HG03095 (cell line): Measurements from ENCODE around the gene BIRC5.
"Not testable (repeated sequence)": the region's sequence is repeated elsewhere in the genome, so short reads cannot be mapped to it uniquely, and the experiment has no call there.

Experiments used
- ATAC-seq: cut with Tn5 transposase; IDR thresholded peaks from one replicate; pipeline ENCODE4 v1.9.1; 2021; ENCODE audit warnings: moderate library complexity; ENCODE audit not compliant: unreplicated experiment

Gene BIRC5

DNA sequence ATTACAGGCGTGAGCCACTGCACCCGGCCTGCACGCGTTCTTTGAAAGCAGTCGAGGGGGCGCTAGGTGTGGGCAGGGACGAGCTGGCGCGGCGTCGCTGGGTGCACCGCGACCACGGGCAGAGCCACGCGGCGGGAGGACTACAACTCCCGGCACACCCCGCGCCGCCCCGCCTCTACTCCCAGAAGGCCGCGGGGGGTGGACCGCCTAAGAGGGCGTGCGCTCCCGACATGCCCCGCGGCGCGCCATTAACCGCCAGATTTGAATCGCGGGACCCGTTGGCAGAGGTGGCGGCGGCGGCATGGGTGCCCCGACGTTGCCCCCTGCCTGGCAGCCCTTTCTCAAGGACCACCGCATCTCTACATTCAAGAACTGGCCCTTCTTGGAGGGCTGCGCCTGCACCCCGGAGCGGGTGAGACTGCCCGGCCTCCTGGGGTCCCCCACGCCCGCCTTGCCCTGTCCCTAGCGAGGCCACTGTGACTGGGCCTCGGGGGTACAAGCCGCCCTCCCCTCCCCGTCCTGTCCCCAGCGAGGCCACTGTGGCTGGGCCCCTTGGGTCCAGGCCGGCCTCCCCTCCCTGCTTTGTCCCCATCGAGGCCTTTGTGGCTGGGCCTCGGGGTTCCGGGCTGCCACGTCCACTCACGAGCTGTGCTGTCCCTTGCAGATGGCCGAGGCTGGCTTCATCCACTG is at the start of gene BIRC5:
Gene BIRC5, plus strand, starts transcription at position 238 of the 690 bp plus-strand sequence. Its CDS starts 64 bp downstream, at position 302.
- ATAC-seq: peak; percentile 82

DNA sequence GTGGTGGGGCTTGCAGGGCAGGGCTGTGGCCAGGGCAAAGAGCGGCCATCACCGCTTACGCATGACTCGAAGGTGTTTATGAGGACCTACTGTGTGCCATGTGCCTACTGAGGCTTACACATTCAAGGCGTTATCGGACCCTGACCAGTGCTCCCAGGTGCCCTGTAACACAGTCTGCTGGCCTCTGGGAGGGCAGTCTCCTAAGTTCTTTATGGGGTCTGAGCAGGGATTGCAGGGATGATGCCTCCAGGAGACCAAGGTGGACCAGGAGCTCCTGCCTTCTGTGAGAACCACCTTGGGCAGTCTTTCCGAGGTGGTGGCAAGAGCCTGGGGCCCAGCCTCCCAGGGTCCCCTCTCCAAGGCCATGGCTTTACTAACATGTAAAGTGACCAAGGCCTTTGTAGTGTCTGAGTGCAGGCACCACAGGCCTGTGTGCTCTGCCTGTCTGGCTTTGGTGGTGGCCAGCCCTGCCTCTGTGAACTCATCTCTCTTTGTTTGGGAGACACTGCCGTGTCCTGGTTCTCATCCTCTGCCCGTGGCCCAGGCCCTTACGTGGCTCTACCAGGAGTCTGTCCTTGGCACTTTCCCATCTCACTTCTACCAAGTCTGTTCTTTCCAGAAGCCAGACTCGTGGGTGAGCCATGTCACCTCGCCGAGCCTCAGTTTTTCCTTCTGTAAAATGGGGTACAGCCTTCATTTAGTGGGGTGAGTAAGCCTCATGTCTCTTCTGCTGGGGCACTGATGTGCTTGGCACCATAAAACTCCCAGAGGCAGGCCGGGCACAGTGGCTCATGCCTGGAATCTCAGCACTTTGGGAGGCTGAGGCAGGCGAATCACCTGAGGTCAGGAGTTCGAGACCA is 49.1 kb upstream of the BIRC5 start:
- ATAC-seq: no peak

DNA sequence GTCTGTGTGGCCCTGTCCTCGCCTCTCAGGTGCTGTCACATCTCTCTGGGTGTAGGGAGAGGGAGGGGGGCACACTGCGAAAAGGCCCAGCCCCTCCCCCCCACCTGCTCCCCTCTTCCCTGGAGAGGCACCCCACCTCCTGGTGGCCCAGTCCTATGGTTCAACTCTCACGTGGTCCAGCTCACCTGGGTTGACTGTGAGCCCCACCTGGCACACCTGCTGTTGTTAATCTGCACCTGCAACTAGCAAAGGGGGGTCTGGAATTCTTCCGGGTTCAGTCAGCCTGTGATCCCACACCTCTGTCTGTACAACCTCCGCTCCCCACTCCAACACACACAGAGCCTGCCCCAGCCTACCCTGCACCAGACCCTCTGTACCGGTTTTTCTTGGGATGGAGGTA is 47.6 kb upstream of the BIRC5 start:
- ATAC-seq: no peak

DNA sequence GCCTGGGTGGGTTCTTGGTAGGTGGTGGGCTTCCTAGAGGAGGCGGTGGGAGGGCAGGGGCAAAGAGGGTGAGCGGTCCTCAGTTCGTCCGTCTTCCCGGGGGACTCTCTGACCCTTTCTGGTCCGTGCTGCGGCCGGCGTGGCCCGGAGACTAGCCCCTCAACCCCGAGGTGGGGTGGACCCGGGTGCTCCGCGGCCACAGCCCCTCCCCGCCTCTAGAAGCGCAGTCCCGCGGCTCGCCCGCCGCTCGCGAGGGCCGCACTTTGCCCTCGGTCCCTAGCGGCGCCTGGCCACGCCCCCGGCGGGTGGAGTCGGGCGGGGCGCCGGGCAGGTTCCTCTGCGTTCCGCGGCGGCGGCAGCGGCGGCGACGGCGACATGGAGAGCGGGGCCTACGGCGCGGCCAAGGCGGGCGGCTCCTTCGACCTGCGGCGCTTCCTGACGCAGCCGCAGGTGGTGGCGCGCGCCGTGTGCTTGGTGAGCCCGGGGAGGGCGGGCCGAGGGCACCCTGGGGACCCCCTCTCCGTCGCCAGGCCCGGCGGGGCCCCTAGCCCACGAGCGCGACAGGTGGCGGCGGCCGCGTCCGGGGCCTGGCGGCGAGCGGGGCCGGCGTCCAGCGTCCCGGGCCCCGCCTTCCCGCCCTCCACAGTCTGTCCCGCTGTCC is 45.7 kb upstream of the BIRC5 start, which contains the start of gene SYNGR2:
Gene SYNGR2, plus strand, starts transcription at position 340 of the 661 bp plus-strand sequence. Its CDS starts 36 bp downstream, at position 376.
- ATAC-seq: no peak

DNA sequence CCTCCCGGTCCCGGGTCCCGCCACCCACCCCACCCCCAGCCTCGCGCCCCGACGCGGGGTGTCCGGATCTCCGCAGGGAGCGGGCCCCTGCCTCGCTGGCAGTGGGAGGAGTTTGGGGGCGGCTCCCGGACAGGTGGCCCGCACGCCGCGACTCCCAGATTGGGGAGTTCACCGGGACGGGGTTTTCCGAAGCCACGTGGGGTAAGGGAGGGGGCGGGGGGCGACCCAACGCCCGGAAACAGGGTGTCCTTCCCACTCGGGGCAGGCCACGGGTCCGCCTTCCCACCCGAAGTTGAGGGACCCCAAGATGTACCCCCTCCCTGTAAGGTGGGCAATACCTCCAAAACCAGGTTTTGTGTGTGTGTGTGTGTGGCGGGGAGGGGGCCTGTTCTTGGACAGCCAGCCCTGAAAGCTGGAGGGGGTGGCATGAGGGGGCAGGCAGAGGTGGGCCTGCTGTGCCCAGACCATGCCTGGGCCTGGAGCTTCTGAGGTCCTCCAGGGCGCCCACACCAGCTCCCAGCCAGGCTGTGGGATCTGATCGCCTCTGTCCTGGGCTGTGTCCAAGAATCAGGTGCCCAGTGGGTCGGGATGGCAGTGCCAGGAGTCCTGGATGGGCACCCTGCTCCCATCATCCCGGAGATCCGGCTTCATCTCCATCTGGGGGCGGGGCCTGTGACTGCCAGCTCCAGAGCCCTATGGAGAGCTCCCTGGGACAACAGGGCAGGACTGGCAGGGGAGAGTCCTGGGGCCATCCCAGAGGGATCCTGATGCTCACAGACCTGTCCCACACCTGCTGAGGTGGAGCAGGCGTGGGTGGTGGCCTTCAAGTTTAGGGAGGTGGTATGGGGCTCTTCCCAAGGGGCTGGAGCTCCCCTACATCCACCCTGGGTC is 44.9 kb upstream of the BIRC5 start:
- ATAC-seq: no peak

DNA sequence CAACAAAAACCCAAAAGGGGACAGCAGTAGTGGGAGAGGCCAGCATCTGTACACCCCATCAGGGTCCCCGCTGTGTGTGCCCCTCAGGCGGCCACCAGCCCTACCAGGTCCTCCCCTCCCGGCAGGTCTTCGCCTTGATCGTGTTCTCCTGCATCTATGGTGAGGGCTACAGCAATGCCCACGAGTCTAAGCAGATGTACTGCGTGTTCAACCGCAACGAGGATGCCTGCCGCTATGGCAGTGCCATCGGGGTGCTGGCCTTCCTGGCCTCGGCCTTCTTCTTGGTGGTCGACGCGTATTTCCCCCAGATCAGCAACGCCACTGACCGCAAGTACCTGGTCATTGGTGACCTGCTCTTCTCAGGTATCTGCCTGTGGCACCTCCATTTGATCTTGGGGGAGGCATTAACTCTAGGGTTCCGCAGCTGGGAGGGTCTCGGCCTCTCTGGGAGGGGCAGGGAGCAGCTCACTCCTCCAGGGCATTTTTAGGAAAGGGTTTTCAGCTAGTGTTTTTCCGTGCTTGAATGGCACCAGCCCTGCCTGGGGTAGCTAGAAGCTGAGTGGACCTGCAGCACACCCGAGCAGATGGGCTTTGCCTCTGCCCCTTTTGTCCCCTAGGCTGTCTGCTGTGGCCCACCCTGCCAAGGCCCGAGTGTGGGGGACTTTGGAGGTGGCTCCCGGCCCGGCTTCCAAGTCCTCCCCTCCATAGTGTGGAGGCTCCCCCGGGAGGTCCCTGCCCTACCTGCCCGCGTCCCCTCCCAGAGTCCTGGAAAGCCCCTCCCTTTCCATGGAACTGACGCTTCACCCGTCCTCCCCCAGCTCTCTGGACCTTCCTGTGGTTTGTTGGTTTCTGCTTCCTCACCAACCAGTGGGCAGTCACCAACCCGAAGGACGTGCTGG is 43.1 kb upstream of the BIRC5 start:
- no peak for ATAC-seq

DNA sequence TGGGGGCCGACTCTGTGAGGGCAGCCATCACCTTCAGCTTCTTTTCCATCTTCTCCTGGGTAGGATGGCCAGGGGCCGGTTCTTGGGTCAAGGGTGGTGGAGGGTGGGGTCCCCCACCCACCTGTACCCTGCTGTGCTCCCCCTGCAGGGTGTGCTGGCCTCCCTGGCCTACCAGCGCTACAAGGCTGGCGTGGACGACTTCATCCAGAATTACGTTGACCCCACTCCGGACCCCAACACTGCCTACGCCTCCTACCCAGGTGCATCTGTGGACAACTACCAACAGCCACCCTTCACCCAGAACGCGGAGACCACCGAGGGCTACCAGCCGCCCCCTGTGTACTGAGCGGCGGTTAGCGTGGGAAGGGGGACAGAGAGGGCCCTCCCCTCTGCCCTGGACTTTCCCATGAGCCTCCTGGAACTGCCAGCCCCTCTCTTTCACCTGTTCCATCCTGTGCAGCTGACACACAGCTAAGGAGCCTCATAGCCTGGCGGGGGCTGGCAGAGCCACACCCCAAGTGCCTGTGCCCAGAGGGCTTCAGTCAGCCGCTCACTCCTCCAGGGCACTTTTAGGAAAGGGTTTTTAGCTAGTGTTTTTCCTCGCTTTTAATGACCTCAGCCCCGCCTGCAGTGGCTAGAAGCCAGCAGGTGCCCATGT is 42.3 kb upstream of the BIRC5 start:
- ATAC-seq: not testable (repeated sequence)

DNA sequence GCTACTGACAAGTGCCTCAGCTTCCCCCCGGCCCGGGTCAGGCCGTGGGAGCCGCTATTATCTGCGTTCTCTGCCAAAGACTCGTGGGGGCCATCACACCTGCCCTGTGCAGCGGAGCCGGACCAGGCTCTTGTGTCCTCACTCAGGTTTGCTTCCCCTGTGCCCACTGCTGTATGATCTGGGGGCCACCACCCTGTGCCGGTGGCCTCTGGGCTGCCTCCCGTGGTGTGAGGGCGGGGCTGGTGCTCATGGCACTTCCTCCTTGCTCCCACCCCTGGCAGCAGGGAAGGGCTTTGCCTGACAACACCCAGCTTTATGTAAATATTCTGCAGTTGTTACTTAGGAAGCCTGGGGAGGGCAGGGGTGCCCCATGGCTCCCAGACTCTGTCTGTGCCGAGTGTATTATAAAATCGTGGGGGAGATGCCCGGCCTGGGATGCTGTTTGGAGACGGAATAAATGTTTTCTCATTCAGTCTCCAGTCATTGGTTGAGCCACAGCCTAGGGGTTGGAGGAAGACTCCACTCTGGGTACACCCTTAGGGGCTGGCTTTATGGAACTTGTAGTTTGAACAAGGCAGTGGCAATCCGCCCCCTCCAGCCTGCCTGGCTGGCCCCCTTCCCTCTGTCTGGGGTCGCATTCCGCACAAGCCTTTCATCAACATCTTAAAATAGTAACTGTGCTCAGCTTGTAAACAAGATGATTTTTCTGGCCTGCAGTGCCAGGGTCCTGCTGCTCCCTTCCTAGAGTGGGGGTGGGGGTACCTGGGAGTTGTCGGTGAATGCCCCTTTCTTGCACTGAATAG is 41.6 kb upstream of the BIRC5 start:
- ATAC-seq: no peak

DNA sequence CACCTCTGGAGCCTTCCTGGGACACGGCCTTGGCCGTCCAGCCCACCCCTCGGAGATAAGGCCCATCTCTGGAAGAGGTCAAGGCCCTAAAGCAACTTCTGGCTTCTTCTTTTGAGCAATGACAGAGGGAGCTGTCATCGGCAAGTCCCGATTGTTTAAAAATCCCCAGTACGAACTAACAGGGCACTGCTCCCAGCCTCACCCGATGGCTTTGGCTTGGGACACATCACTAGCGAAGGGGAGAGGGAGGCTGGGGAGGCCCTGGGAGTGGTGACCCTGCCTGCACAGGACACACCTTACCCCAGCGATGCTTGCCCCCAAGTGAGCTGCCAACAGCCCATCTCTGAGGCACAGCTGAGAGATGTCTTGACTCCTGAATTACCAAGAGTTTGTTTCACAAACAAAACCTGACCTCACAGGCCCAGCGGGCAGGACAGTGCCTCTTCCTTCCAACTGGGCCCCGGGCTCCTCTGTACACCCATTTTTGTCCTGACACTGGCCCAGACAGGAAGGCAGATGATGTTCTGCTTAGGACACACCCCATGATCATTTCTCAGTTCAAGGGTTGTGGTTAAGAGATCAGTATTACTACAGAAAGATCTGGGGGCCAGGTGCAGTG is 40.8 kb upstream of the BIRC5 start:
- ATAC-seq: peak; percentile 31

DNA sequence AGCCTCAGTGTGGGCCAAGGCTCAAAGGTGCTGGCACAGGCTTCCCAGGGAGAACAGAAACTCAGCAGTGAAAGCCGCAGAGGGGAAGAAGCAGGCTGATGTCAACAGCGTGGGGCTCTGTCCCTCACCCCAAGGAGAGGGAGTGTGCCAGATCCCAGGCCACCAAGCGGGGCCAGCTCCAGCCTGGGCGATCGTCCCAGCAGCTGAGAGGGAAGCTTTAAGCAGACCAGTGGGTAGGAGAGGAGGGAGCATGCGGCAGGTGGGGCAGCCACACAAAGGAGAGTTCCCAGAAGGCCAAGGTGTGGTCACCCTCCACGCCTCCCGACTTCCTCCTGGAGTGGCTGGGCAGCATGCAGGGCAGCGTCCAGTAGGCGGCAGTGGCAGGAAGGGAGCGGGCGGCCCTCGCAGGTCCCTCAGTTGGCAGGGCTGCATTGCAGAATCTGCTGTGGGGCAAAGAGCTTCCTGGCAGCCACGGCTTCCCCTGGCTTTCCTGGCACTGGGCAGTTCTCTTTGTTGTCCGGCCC is 39.6 kb upstream of the BIRC5 start:
- no peak for ATAC-seq

DNA sequence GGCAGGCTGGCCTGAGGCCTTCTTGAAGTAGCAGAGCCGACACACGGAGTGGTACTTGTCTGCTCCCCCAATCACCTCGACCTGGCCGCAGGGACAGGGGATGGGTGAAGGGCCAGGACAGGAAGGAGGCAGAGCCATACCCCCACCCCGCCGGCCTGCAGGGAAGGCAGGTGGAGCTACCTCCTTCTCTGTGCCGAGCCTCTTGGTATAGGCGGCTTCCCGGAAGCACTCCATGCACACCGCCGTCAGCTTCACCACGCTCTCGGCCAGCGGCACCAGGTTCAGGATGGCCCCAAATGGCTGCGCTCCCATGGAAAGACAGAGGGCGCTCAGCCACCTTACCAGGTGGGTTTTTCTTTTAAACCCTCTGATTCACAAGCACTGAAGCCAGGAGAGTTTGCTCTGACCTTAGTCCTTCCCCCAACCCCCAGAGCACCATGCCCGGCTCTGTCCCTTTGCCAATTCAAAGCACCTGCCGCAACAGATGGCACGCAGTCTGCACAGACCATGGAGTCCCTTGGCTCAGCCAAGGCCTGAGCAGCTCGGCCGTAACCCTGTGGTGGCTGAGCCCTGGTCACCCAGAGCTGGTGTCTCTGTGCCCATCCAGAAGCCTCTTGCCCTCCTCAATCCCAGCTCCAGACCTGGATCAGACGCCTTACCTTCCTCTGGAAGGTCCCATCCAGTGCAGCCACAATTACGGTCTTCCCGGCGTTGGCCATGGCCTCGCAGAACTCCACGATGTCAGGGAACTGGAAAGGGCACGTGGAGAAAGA is 39.0 kb upstream of the BIRC5 start:
- ATAC-seq: no peak

DNA sequence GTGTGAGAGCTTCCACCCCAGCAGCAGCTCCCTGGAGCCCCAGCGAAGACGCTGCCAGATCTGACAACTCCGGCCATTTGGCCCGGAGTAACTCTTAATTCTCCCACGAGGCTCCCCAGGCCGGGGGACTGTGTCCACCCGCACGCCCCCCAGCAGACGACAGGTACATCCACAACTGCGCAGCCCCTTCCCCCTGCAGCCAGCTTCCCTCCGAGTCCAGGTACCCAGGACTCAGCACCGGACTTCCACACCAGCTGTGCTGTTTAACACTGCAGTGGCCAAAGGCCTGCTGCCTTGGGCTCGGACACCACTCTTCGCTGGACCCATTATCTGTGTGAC is 38.4 kb upstream of the BIRC5 start:
- ATAC-seq: no peak

DNA sequence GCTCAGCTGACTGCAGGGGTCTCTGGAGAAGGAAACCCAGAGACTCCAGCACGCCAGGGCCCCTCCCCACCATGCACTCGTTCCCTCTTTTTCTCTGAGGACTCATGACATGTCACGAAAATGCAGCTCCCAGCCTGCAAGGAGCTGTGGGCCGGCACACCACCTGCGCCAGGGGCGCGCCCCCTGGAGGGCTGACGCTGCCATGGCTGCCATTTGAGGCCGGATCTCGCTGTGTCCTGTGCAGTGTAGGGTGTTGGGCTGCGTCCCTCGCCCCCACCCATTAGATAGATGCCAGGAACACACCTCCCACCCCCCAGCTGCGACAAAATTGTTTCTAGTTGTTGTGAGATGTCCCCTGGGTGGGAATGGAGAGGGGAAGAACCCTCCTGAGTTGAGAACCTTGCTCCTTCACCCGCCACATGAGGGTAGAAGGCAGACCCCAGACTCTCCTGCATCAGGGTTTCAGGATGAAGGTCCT is 37.5 kb upstream of the BIRC5 start:
- no peak for ATAC-seq

DNA sequence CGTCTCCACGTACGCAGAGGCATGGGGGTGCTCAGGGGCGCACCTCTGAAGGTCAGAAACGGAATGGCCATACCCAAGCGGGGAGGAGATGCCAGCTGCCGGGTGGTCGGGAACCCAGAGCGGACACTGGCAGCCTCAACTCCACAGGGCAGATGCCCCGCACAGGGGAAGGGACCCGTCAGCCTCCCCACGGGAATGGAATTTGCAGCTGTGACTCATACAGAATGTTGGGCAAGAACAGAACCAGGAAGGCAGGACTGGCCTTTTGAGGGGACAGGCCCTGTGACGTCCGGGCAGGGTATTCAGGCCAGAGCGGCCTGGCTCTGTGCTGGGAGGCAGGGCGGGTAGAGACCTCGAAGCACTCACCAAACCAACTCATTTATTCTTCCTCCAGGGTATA is 34.7 kb upstream of the BIRC5 start:
- no peak for ATAC-seq

DNA sequence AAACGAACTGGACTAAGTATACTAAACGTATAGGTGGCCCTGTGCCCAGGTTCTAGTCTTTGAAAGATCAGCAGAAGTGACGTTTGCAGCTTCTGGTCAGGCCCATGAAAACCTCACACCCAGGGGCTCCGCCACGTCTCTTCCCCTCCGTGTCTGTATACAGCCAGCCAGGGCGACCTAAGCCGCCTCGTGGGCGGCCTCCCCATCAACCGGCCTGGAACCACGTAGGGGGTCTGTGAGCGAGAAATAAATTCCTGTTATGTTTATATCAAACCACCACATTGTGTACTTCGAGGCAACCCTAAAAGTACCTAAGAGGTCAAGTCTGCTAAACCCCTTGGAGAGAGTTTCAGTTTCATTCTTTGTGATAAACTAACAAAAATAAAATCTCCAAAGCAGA is 34.0 kb upstream of the BIRC5 start:
- no peak for ATAC-seq

DNA sequence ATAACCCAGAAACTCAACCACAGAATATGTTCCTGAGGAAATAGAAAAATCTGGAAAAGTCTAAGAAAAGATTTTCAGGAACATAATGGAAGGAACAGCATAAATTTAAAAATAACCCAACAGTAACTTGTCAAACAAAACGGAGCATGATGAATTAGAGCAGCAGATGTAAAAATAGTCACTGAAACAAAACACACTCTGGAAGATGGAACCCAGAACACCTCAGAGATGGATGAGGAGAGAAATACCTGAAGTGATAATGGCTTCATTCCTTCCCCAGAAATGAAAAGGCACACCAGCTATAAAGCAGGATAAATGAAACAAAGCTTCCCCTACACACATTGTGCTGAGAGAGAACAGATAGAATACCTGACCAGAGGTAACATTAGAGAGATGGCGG is 33.5 kb upstream of the BIRC5 start:
- ATAC-seq: no peak

DNA sequence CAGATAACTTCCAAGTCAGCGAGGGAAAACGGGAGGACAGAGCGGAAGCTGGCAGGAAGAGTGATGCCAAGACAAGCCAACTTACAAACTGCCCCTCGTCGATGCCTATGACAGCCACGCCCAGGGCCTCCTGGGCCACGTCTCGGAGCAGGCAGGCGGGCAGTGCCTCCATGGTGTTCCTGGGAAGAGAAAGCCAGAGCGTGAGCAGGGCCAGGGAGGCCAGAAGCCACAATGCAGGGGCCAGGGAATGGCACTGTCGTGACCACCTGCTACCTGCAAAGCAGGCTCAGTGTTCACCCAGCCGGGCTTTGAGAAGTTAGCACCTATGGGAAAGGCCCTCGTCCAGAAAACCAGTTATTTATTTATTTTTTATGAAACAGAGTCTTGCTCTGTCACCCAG is 31.5 kb upstream of the BIRC5 start:
- ATAC-seq: no peak
